Tibial artery (tissue), 4 donors: ENCODE measurements around the gene PKNOX2.

Experiments used
- DNase-seq, 2 donors: peaks; one replicate each; pipeline ENCODE4 v3.0.0-alpha.2; 2019
- H3K27ac ChIP-seq, 2 donors: fragments of 200-600 bp; sonication (generic) in 1 of 2; 1 replicate in 1 of 2; 2 replicates in 1 of 2; pipeline ENCODE4 v1.5.1; 2018 to 2019; ENCODE audit warnings: mild to moderate bottlenecking in 1 of 2
- H3K27me3 ChIP-seq, 2 donors: fragments of 200-600 bp; sonication (generic) in 1 of 2; one replicate each; pipeline versions ENCODE4 v1.5.1 to v1.6.0; 2016 to 2019
- H3K36me3 ChIP-seq, 3 donors: fragments of 200-600 bp; sonication (generic) in 2 of 3; one replicate each; pipeline ENCODE4 v1.5.1; 2016 to 2019; ENCODE audit warnings: mild to moderate bottlenecking in 2 of 3
- H3K4me1 ChIP-seq, 4 donors: fragments of 200-600 bp; sonication (generic) in 2 of 4; 1 replicate in 3 of 4; 2 replicates in 1 of 4; pipeline ENCODE4 v1.5.1; 2016 to 2019
- H3K4me3 ChIP-seq, 2 donors: fragments of 200-600 bp; sonication (generic) in 1 of 2; 1 replicate in 1 of 2; 2 replicates in 1 of 2; pipeline ENCODE4 v1.5.1; 2018 to 2019; ENCODE audit warnings: mild to moderate bottlenecking in 2 of 2
- H3K9me3 ChIP-seq, 3 donors: fragments of 200-600 bp; sonication (generic) in 1 of 3; one replicate each; pipeline ENCODE4 v1.5.1; 2016 to 2019
- intact Hi-C: fragments of 100-400 bp; cut with DNase I; formaldehyde crosslinking; loops from one replicate; pipeline ENCODE4 v1.15.0; 2023; ENCODE audit warnings: low total_unique reads
- TF ChIP-seq, protein P1 (sequence below), 2 experiments: fragments of 200-600 bp in 1 of 2; fragments of 450-650 bp in 1 of 2; IDR thresholded peaks; one replicate each; pipeline ENCODE4 v1.5.1; 2017 to 2019; ENCODE audit warnings: antibody characterized with exemption in 2 of 2, mild to moderate bottlenecking in 1 of 2, moderate library complexity in 1 of 2

Gene PKNOX2

DNA sequence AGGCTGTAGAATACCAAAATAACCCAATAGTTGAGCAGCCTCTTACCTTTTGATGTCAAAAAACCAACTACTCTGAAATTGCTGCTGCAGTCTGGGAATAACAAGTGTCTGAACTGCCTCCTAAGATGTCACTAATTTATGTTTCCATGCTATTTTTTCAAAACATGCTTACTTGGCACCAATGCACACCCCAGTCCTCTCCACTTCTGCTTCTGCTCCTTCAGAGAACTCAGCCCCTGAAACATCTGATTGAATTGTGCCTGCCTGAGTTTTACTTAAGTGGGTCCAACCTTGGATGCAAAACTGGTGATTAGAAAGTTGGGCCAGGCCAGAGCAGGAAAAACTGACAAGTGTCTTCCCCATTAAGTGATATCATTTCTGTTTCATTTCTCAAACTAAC, 28.6 kb upstream of the PKNOX2 start:
- Histone ChIP-seq H3K9me3 (no peaks in the 10 kb centered on the region), H3K4me1 (no peaks in the 10 kb centered on the region), H3K27ac (no peak overlapping the region), H3K36me3 (no peaks in the 10 kb centered on the region), H3K27me3 (peaks cover 0 to 9% of the 10 kb centered on the region in 2 donors), H3K4me3 (no peak overlapping the region)
- TF ChIP-seq, protein P1, sequence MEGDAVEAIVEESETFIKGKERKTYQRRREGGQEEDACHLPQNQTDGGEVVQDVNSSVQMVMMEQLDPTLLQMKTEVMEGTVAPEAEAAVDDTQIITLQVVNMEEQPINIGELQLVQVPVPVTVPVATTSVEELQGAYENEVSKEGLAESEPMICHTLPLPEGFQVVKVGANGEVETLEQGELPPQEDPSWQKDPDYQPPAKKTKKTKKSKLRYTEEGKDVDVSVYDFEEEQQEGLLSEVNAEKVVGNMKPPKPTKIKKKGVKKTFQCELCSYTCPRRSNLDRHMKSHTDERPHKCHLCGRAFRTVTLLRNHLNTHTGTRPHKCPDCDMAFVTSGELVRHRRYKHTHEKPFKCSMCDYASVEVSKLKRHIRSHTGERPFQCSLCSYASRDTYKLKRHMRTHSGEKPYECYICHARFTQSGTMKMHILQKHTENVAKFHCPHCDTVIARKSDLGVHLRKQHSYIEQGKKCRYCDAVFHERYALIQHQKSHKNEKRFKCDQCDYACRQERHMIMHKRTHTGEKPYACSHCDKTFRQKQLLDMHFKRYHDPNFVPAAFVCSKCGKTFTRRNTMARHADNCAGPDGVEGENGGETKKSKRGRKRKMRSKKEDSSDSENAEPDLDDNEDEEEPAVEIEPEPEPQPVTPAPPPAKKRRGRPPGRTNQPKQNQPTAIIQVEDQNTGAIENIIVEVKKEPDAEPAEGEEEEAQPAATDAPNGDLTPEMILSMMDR (IDR thresholded peaks at IDR 0.05), result no peak
- no peak for DNase-seq
- intact Hi-C loops, result no loop called here

DNA sequence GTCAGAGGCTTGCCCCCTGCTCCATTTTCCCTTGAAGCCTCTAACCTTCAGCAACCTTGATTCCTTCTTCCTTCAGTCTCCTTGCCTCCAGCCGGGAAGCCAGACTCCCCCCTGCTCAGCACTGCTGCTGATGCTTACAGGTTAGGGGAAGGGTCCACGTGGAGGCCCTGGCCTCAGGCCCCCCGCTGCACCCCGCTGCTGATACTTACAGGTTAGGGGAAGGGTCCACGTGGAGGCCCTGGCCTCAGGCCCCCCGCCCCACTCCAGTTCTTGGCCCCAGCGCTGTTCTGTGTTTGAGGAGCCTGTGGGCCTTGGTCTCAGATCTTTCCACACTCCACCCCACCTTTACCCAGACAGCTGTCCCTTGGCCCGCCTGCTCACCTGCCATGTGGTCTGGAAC, 25.6 kb upstream of the PKNOX2 start:
- H3K36me3 ChIP-seq, result no peaks in the 10 kb centered on the region
- H3K4me1 ChIP-seq, result no peaks in the 10 kb centered on the region
- H3K27ac ChIP-seq, result no peak overlapping the region
- TF ChIP-seq, protein P1 (IDR thresholded peaks at IDR 0.05), result no peak
- no peak overlapping the region for H3K4me3 ChIP-seq
- intact Hi-C loops, result no loop called here
- no peaks in the 10 kb centered on the region for H3K9me3 ChIP-seq
- H3K27me3 ChIP-seq, result peaks cover 0 to 26% of the 10 kb centered on the region in 2 donors
- DNase-seq, result no peak

DNA sequence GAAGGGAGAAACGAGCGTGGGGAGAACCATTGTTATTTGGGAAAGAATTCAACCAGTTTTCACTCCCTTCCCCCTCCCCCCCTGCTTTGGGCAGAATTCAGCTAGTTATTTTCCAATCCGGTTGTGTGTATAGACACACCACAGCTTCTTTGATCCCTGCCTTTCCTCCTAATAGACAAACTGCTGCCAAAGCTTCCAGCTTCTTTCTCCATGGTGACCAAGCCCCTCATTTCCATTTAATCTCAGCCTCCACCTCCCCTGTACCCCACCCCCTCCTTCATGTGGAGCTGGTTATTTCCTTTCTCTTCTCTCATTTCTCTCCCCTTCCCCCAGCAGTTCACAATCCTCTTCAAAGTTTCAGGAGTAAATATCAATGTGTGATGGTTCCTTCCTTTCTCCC, 24.8 kb upstream of the PKNOX2 start:
- no peaks in the 10 kb centered on the region for H3K36me3 ChIP-seq
- no peak overlapping the region for H3K27ac ChIP-seq
- peaks cover 0 to 26% of the 10 kb centered on the region in 2 donors for H3K27me3 ChIP-seq
- no peak for DNase-seq
- intact Hi-C loops, result loop anchor here (2.0 to 10.0 kb wide), 2 partner anchors 75 to 185 kb away; partner anchors contain the start of gene CCDC15
- TF ChIP-seq, protein P1 (IDR thresholded peaks at IDR 0.05), result no peak
- H3K9me3 ChIP-seq, result no peaks in the 10 kb centered on the region
- H3K4me3 ChIP-seq, result no peak overlapping the region
- no peaks in the 10 kb centered on the region for H3K4me1 ChIP-seq

DNA sequence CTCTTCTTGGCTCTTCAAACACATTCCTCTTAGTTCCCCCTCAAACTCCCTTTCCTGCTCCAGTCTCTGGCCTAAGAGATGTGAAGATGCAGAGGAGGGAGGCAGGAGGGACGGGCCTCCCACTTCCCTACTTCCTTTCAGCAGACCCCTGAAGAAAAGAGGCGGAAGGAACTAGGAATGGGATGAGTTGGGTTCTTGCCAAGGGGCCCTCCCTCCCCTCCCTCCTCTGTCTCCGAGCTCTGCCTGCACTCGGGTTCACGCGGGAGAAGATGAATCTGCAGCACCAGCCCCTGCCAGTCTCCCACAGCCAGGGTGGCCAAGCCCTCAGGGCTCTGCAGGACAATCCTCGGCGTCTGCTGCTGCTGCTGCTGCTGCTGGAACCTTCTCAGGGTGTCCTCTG, 24.3 kb upstream of the PKNOX2 start:
- no peaks in the 10 kb centered on the region for H3K9me3 ChIP-seq
- no peak for DNase-seq
- H3K27ac ChIP-seq, result no peak overlapping the region
- no peaks in the 10 kb centered on the region for H3K4me1 ChIP-seq
- intact Hi-C loops, result loop anchor here (2.0 to 10.0 kb wide), 2 partner anchors 75 to 185 kb away; partner anchors contain the start of gene CCDC15
- H3K4me3 ChIP-seq, result no peak overlapping the region
- TF ChIP-seq, protein P1 (IDR thresholded peaks at IDR 0.05), result no peak
- no peaks in the 10 kb centered on the region for H3K36me3 ChIP-seq
- H3K27me3 ChIP-seq, result peaks cover 0 to 26% of the 10 kb centered on the region in 2 donors

DNA sequence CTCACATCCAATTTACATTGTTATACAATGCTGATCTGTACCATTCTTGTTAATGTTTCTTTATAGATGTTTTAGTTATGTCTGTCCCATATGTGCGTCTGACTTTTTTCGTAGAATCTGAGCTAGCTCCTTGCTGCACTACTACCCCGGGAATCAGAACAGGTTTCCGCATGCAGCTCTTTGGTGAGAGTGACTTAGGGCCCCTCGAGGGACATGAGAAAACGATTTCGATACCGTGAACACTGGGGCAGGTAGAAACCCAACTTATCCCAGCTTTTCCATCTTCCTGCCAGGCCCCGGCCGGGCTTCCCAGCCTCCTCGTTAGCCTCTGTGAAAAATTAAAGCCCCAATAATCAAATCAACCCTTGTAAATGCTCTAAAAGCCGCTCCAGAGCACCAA, 23.4 kb upstream of the PKNOX2 start:
- peaks cover 0 to 26% of the 10 kb centered on the region in 2 donors for H3K27me3 ChIP-seq
- no peak for DNase-seq
- no peaks in the 10 kb centered on the region for H3K36me3 ChIP-seq
- H3K4me3 ChIP-seq, result no peak overlapping the region
- H3K9me3 ChIP-seq, result no peaks in the 10 kb centered on the region
- TF ChIP-seq, protein P1 (IDR thresholded peaks at IDR 0.05), result no peak
- no peak overlapping the region for H3K27ac ChIP-seq
- intact Hi-C loops, result loop anchor here (2.0 to 10.0 kb wide), 2 partner anchors 76 to 186 kb away; partner anchors contain the start of gene CCDC15
- H3K4me1 ChIP-seq, result no peaks in the 10 kb centered on the region
